Thymus (tissue), 11 donors: ENCODE measurements around the gene POLRMT. TPM values are rescaled to one million over a fixed set of nuclear protein-coding genes. Genes with fewer than 3 reads are reported as not detected.
"Not testable (repeated sequence)": the region's sequence is repeated elsewhere in the genome, so short reads cannot be mapped to it uniquely, and the experiment has no call there.

Experiments
- DNase-seq, 9 donors: peaks; one replicate each; pipeline ENCODE4 v3.0.0-alpha.2; 2013; ENCODE audit warnings: low spot score in 9 of 9, low read depth in 6 of 9, missing footprints in 1 of 9
- H3K27ac ChIP-seq, 2 donors: one replicate each; pipeline ENCODE4 v1.5.1; 2013; ENCODE audit warnings: control low read depth in 1 of 2, low read depth in 1 of 2, low read length in 1 of 2, mild to moderate bottlenecking in 1 of 2, moderate library complexity in 1 of 2
- H3K27me3 ChIP-seq, 2 donors: one replicate each; pipeline ENCODE4 v1.5.1; 2013; ENCODE audit warnings: low read length in 1 of 2; ENCODE audit not compliant: control insufficient read depth in 2 of 2, insufficient read depth in 1 of 2
- H3K36me3 ChIP-seq, 2 donors: one replicate each; pipeline ENCODE4 v1.5.1; 2013; ENCODE audit warnings: low read length in 1 of 2, mild to moderate bottlenecking in 1 of 2, moderate library complexity in 1 of 2; ENCODE audit not compliant: control insufficient read depth in 2 of 2, insufficient read depth in 2 of 2
- H3K4me1 ChIP-seq, 2 donors: one replicate each; pipeline ENCODE4 v1.5.1; 2013; ENCODE audit warnings: low read length in 2 of 2; ENCODE audit not compliant: control insufficient read depth in 2 of 2, insufficient read depth in 2 of 2
- H3K4me3 ChIP-seq, 2 donors: one replicate each; pipeline ENCODE4 v1.5.1; 2013; ENCODE audit warnings: low read length in 2 of 2, control low read depth in 1 of 2, mild to moderate bottlenecking in 1 of 2
- H3K9me3 ChIP-seq, 2 donors: one replicate each; pipeline ENCODE4 v1.5.1; 2013; ENCODE audit warnings: low read length in 1 of 2, mild to moderate bottlenecking in 1 of 2; ENCODE audit not compliant: control insufficient read depth in 2 of 2, insufficient read depth in 1 of 2
- WGBS: extraction: QIAGEN DNeasy Blood & Tissue Kit; methylation state at CpG from one replicate; pipeline ENCODE4 v1.1.7; 2013; 5-methylcytosine and 5-hydroxymethylcytosine counted together
- polyA plus RNA-seq: library from polyadenylated mRNA; stranded (reverse); fragments of 200-250 nt; gene quantifications from one replicate; pipeline ENCODE4 v1.2.3, GENCODE V29; 2013
- total RNA-seq: library from RNA; stranded (reverse); fragments of 120-200 nt; gene quantifications from one replicate; pipeline ENCODE4 v1.2.4, GENCODE V29; 2013
- donor health status: healthy.

Gene POLRMT
- total and polyA plus RNA-seq, 2 donors: 37.0 to 130 TPM

DNA sequence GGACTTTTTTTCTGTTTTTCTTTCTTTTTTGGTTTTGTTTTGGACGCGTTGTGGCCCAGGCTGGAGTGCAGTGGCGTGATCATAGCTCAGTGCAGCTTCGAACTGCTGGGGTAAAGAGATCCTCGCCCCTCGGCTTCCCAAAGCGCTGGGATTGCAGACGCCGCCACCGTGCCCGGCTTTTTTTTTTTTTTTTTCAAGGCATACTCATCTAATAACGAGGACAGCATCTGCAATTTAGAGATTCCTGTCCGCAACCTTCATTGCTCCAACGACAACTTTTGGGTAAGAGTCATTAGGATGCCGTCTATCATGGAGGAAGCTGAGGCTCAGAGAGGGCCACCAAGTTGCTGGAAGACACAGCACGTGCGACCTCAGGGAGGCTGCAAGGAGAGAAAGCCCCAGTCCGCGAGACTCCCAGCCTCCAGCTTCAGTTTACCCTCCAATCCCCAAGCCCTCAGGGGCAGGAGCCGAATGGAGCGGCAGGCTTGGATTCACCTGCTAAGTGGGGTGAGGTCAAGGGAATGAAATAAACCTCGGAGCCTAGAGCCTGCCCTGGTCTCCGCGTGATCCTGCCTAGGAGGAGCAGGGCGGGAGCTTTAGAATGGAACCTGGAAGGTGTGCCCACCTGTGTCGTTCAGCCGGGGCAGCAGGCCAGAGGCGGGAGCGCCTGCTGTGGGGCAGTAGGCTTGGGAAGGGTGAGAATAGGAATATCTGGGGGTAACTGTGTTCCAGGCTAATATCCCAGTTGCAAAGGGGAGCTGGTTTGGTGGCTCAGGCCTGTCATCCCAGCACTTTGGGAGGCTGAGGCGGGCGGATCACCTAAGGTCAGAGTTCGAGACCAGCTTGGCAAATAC, 676 bp upstream of the POLRMT start:
- peak overlapping the region; percentile 40 to 60 for H3K27ac ChIP-seq
- H3K4me1 ChIP-seq: peaks cover 17 to 19% of the 10 kb centered on the region in 2 donors
- 34% methylated on average over 32 of the region's 32 CpGs for WGBS

DNA sequence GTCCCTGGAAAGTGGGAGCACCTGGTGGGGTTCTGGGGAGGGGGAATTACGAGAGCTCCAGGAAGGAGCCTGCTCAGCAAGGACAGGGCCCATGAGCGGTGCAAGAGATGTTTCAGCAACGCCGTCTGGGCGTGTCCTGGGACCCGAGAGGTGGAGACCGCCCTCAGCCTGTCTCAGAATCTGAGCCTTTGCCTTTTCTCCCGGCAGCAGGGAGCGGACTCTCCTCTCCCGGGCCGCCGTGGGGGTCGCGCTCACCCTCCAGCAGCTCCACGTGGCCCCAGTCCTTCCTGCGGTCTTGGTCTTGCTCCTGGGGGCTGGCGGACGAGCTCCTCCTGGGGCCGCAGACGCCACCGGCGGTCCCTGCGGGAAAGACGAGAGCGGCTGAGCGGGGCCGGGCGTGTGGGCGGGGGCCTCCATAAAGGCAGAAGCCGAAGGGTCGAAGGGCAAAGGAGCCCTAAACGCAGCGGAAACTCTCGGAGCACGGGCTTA, 714 bp downstream of the POLRMT start:
- H3K27me3 ChIP-seq: peaks cover 0 to 2% of the 10 kb centered on the region in 2 donors
- H3K36me3 ChIP-seq: peaks cover 23% of the 10 kb centered on the region in 2 donors
- 10% methylated on average over 35 of the region's 35 CpGs for WGBS
- H3K9me3 ChIP-seq: peaks cover 0 to 5% of the 10 kb centered on the region in 2 donors
- H3K4me1 ChIP-seq: peaks cover 17% of the 10 kb centered on the region in 2 donors
- H3K4me3 ChIP-seq: peak overlapping the region; percentile 90 to 91
- DNase-seq: peak in 2 of 9 donors; percentile 11 to 36
- peak overlapping the region; percentile 43 to 80 for H3K27ac ChIP-seq

More for the DNA sequence above, 676 bp upstream of the POLRMT start:
- no peak for DNase-seq
- peak overlapping the region; percentile 90 to 91 for H3K4me3 ChIP-seq
- peaks cover 0 to 5% of the 10 kb centered on the region in 2 donors for H3K9me3 ChIP-seq
- H3K36me3 ChIP-seq: peaks cover 12 to 13% of the 10 kb centered on the region in 2 donors
- peaks cover 6 to 13% of the 10 kb centered on the region in 2 donors for H3K27me3 ChIP-seq

DNA sequence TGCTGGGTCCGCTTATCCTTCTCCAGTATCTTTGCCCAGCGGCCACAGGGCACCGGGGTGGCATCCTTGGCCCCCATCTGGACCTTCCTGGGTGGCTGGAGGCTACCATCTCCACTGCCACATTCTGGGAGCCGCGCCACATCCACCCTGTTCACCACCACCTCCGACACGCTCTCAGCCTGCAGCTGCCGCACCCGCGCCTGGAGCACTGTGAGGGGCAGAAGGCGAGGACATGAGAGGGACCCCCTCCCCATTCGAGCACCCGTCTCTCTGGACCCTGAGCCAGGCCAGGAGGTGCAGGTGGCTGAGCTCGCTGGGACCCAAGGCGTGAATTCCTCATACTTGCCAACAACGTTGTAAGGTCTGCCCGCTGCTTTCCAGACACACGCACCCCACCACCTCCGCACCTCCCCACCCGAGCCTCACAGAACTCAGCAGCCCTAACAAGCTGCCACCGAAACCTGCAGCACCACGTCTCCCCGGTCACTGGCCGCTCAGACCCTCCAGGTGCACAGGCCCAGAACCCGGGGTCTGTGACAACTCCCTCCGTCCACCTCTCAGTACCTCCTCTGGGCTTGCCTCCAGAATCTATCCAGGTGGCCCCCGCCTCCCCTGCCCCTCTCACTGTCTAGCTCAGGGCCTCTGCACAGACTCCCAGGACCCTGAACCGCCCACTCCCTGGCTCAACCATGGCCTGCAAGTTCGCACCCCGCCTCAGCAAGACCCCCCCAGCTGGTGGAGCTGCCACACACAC, 3.2 kb downstream of the POLRMT start:
- WGBS: 96% methylated on average over 30 of the region's 30 CpGs
- H3K27me3 ChIP-seq: no peaks in the 10 kb centered on the region
- no peak overlapping the region for H3K4me3 ChIP-seq
- H3K27ac ChIP-seq: no peak overlapping the region
- peaks cover 17% of the 10 kb centered on the region in 2 donors for H3K4me1 ChIP-seq
- no peak for DNase-seq
- peaks cover 27 to 35% of the 10 kb centered on the region in 2 donors for H3K36me3 ChIP-seq
- peaks cover 0 to 5% of the 10 kb centered on the region in 2 donors for H3K9me3 ChIP-seq

DNA sequence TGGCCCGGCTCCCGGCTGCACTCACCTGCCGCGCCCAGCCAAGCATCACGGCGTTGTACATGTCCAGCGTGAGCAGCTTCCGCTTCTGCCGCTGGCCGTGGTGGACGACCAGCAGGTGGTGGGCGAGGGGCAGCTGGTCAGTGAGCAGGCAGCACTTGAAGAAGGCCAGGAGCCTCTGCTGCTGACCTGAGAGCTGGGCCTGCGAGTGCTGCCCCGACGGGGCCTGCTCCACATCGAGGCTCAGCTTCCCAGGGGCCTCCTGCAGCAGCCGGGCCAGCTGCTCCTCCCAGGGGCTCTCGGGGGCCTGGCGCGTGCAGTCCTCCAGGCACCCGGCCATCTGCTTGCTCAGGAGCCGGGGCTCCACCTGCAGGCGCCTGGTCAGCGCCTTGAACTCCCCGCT, 3.8 kb downstream of the POLRMT start:
- not testable (repeated sequence) for H3K4me3 ChIP-seq

DNA sequence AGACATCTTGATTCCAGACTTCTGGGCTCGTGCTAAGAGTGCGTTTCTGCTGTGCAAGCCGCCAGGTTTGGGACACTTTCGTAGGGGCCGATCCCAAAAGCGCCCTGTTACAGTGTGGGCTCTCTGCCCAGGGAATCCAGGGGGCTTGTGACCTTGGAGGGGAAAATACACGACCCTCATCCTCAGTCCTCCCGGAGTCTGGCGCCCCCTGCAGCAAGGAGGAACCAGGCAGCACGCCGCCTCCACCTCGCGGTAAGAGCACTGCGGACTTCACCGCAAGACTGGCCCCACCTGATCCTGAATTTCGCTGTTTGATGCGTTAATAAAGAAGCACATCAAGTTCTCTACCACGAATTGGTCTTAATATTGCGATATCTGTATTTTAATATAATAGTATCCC, 5.2 kb downstream of the POLRMT start:
- Histone ChIP-seq H3K27me3 (no peaks in the 10 kb centered on the region), H3K36me3 (peaks cover 37 to 47% of the 10 kb centered on the region in 2 donors), H3K9me3 (peaks cover 0 to 4% of the 10 kb centered on the region in 2 donors), H3K27ac (no peak overlapping the region), H3K4me1 (peaks cover 9% of the 10 kb centered on the region in 2 donors), H3K4me3 (no peak overlapping the region)
- WGBS: 93% methylated on average over 19 of the region's 19 CpGs
- DNase-seq: no peak

More for the DNA sequence above, 3.8 kb downstream of the POLRMT start:
- not testable (repeated sequence) for DNase-seq, H3K27ac ChIP-seq, H3K27me3 ChIP-seq, H3K9me3 ChIP-seq
- WGBS: 95% methylated on average over 25 of the region's 25 CpGs
- Histone ChIP-seq H3K36me3 (peaks cover 34 to 37% of the 10 kb centered on the region in 2 donors), H3K4me1 (peaks cover 17% of the 10 kb centered on the region in 2 donors)

DNA sequence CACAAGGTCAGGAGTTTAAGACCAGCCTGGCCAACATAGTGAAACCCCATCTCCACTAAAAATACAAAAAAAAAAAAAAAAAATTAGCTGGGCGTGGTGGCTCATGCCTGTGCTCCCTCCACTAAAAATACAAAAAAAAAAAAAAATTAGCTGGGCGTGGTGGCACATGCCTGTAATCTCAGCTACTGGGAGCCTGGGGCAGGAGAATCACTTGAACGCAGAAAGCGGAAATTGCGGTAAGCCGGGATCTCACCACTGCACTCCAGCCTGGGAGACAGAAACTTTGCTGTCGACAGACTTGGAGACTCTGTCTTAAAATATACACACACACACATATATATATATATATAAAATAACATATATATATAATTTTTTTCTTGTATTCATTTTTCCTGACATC, 6.8 kb downstream of the POLRMT start:
- WGBS: 97% methylated on average over 7 of the region's 7 CpGs
- H3K4me3 ChIP-seq, H3K4me1 ChIP-seq, H3K9me3 ChIP-seq, H3K27me3 ChIP-seq, DNase-seq, H3K27ac ChIP-seq: not testable (repeated sequence)
- peaks cover 47 to 63% of the 10 kb centered on the region in 2 donors for H3K36me3 ChIP-seq

DNA sequence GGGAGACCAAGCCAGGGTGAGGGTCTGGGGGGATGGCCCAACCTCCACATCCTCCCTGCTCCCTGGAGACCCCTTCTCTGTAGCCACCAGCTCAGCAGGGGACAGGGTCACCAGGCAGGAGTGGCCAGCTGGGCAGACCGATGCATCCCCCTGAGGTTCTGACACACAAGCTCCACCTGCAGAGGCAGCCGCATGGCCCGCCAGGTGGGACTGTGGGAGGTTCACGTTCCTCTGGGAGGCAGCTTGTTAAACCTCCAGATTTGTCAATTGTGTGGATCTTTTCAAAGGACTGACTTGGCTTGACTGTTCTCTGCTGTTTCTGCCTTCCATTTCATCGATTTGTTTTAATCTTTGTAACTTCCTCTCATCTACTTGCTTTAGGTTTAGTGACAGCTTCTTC, 8.1 kb downstream of the POLRMT start:
- H3K36me3 ChIP-seq: peaks cover 42 to 69% of the 10 kb centered on the region in 2 donors
- H3K4me1 ChIP-seq: no peaks in the 10 kb centered on the region
- H3K27ac ChIP-seq: no peak overlapping the region
- H3K27me3 ChIP-seq: no peaks in the 10 kb centered on the region
- DNase-seq: no peak
- 95% methylated on average over 5 of the region's 5 CpGs for WGBS
- H3K9me3 ChIP-seq: no peaks in the 10 kb centered on the region
- no peak overlapping the region for H3K4me3 ChIP-seq

DNA sequence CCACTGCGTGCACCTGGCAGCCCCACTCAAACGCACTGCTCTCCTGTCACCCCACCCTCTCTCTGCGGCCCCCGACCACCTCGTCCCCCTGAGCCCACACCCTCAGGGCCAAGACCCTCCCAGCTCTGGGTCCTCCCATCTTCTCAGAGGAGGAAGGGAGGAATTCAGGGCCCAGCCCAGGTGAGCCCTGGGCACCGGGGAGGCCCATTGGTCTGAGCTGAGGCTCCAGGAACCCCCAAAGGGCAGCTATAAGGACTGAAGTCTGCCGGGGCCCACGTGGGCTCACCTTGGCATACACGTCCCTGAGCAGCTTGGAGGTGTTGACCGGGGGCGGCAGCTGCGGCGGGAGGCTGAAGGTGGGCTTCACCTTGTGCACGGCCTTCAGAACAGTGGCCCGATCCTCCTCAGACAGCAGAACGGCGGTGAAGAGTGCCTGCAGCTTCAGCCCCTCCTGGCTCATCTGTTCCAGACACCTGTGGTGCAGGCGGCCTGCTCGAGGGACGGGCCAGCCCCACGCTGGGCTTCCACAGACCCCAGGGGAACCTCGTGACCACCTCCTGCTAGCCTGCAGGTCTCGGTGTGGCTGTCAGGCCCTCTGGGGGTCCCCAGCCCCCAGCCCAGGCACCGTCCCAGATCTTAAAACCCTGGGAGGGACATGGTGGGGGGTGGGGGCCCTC, 8.8 kb downstream of the POLRMT start:
- Histone ChIP-seq H3K4me3 (no peak overlapping the region), H3K36me3 (peaks cover 46 to 70% of the 10 kb centered on the region in 2 donors), H3K9me3 (no peaks in the 10 kb centered on the region), H3K27ac (no peak overlapping the region), H3K4me1 (no peaks in the 10 kb centered on the region), H3K27me3 (no peaks in the 10 kb centered on the region)
- no peak for DNase-seq
- 97% methylated on average over 24 of the region's 24 CpGs for WGBS
